GM19023 (cell line): Measurements from ENCODE around the gene WDR43.
"Not testable (repeated sequence)": the region's sequence is repeated elsewhere in the genome, so short reads cannot be mapped to it uniquely, and the experiment has no call there.

ENCODE experiments used
- ATAC-seq: cut with Tn5 transposase; IDR thresholded peaks from one replicate; pipeline ENCODE4 v1.9.1; 2021; ENCODE audit warnings: mild to moderate bottlenecking, moderate library complexity; ENCODE audit not compliant: unreplicated experiment

WDR43 gene

GRCh38 chr2:28960401-28960800 is 65.9 kb downstream of the WDR43 start:
- no peak for ATAC-seq

GRCh38 chr2:28962505-28962904 is 68.0 kb downstream of the WDR43 start:
- ATAC-seq, result no peak

- no peak for ATAC-seq
Observed at GRCh38 chr2:28970464-28971160, 76.1 kb downstream of the WDR43 start.

- no peak for ATAC-seq
Observed at GRCh38 chr2:28972778-28973335, 78.4 kb downstream of the WDR43 start.

GRCh38 chr2:28974252-28974651 is 79.8 kb downstream of the WDR43 start:
- no peak for ATAC-seq

GRCh38 chr2:28975671-28976070 is 81.2 kb downstream of the WDR43 start:
- no peak for ATAC-seq

- no peak for ATAC-seq
Observed at GRCh38 chr2:28976584-28976983, 82.1 kb downstream of the WDR43 start.

- no peak for ATAC-seq
Observed at GRCh38 chr2:28977176-28977875, 82.9 kb downstream of the WDR43 start.

- not testable (repeated sequence) for ATAC-seq
Observed at GRCh38 chr2:28978001-28978400, 83.5 kb downstream of the WDR43 start.

GRCh38 chr2:28978606-28979005 is 84.1 kb downstream of the WDR43 start:
- no peak for ATAC-seq

- no peak for ATAC-seq
Observed at GRCh38 chr2:28979041-28979440, 84.6 kb downstream of the WDR43 start.

- ATAC-seq, result no peak
Observed at GRCh38 chr2:28979576-28980366, 85.3 kb downstream of the WDR43 start.

GRCh38 chr2:28980368-28981015 is 86.0 kb downstream of the WDR43 start:
- ATAC-seq, result no peak

GRCh38 chr2:28981016-28981441 is 86.6 kb downstream of the WDR43 start, which contains the start of gene TOGARAM2:
Gene TOGARAM2 (plus strand): TSS chr2:28981298. CDS start chr2:28994835, 13,537 bp downstream.
- no peak for ATAC-seq

- no peak for ATAC-seq
Observed at GRCh38 chr2:28981620-28982376, 87.3 kb downstream of the WDR43 start.

GRCh38 chr2:28982381-28982950 is 88.0 kb downstream of the WDR43 start:
- ATAC-seq, result no peak

GRCh38 chr2:28986429-28986828 is 92.0 kb downstream of the WDR43 start:
- no peak for ATAC-seq

GRCh38 chr2:28989973-28990372 is 95.5 kb downstream of the WDR43 start:
- no peak for ATAC-seq

- no peak for ATAC-seq
Observed at GRCh38 chr2:28990445-28990844, 96.0 kb downstream of the WDR43 start.

GRCh38 chr2:28991021-28991420 is 96.6 kb downstream of the WDR43 start:
- no peak for ATAC-seq
